NCI-H187 (cell line): ENCODE data around the gene DTWD1.
"Not testable (repeated sequence)": the region's sequence is repeated elsewhere in the genome, so short reads cannot be mapped to it uniquely, and the experiment has no call there.

Source experiments
- DNase-seq, 2 experiments: peaks; one replicate each; lab custom pipeline; 2025; lab: John Stamatoyannopoulos, UW

DTWD1 gene, protein sequence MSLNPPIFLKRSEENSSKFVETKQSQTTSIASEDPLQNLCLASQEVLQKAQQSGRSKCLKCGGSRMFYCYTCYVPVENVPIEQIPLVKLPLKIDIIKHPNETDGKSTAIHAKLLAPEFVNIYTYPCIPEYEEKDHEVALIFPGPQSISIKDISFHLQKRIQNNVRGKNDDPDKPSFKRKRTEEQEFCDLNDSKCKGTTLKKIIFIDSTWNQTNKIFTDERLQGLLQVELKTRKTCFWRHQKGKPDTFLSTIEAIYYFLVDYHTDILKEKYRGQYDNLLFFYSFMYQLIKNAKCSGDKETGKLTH

DNA sequence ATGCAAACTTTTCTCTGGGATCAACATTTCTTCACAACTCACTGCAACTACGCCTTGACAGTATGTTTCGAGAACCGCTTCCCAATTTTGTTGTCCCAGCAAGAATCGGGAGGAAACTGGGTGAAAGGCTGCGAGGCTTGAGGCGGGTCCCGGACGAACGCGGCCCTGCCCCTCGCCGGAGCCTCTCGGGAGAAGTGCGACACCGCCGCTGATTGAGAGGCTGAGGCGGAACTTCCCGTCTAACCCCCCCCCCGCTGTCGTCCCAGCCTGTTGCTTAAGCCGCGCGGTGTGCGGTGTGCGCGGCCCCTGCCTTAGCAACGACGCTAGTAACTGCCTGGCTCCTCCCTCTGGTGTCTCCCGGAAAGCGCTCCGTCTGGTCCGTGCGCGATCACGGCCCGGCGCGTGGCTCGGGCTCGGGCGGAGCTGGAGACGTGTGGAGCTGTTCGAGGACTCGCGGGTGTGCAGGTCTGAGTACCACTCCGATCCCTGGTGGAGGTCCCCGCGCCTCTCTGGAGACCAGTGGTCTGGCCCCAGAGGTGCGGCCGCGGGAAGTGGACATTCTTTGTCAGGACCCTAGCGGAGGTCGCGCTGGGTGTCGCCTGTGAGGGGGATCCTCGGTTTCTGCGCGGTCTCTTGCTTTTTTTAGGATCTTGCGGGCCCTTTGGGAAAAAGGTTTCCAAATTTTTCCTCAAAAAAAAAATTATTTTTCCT lies at the start of gene DTWD1, which contains the start of gene FAM227B:
DTWD1 (plus strand) TSS at position 391 of the 711 bp plus-strand sequence. CDS start 4,120 bp downstream, outside the sequence.
FAM227B (minus strand) TSS at position 161 of the 711 bp plus-strand sequence. CDS start 5,647 bp downstream, outside the sequence.
- peak; percentile 78 to 89 for DNase-seq

DNA sequence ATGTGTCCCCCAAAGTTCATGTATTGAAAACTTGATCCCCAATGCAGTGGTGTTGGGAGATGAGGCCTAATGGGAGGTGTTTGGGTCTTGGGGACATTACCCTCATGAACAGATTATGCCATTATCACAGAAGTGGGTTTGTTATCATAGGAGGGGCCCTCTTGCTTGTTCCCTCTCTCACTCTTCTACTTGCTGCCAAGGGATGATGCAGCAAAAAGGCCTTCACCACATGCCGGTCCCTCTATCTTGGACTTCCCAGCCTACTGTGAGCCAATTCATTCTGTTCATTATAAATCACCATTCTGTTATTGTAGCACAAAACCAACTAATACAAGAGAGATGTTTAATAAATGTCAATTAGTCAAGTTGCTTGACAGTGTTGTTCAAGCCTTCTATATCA lies 47.4 kb upstream of the DTWD1 start:
- no peak for DNase-seq

DNA sequence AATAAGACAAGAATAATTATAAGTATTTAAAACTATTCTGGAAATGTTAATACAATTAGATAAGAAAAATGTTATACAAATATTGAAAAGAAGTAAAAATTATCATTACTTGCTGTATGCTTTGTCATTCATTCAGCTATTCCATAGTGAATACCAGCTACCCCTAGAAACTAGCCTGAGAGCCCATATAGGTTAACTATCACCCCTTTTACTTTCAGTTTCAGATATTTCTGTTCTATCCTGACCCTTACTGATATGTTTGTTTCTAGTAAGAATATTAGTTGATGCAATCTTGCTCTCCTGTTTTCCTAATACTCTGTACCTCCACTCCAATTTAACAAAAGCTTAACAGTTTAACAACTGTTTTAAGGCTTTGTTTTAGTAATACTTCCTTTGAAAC lies 31.8 kb upstream of the DTWD1 start:
- no peak for DNase-seq

DNA sequence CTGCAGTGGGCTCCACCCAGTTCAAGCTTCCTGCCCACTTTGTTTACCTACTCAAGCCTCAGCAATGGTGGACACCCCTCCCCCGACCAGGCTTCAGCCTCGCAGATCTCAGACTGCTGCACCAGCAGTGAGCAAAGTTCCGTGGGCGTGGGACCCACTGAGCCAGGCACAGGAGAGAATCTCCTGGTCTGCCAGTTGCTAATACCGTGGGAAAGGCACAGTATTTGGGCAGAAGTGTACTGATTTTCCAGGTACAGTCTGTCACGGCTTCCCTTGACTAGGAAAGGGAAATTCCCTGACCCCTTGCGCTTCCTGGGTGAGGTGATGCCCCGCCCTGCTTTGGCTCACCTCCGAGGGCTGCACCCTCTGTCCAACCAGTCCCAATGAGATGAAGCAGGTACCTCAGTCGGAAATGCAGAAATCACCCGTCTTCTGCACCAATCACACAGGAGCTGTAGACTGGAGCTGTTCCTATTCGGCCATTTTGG lies 28.0 kb upstream of the DTWD1 start:
- DNase-seq: not testable (repeated sequence)

DNA sequence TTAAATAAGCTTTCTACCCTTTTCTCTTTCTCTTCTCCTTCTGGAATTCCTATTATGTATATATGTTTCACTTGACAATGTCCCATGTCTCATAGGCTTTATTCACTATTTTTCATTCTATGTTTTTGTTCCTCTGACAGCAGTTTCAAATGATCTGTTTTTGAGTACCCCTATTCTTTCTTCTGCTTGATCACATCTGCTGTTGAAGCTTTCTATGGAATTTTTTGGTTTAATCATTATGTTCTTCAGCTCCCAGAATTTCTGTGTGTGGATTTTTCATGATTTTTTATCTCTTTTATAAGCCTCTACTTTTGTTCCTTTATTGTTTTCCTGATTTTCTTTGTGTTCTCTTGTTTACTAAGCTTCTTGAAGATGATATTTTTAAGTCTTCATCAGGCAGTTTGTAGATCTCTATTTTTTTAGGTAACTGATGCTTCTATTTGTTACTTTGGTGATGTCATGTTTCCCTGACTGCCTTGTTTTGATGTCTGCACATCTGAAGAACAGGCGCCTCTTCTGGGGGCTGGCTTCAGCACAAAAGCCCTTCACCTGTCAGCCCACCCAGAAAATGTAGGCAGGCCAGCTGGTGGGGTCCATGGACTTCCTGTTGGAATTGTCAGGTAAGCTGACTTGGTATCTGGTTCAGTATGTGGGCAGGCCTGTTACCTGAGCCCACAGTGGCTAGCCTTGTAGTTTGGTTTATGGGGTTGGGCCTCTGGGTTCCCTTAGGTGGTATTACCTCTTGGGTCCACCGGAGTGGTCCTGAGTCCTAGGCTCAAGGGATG lies 16.0 kb upstream of the DTWD1 start:
- no peak for DNase-seq

DNA sequence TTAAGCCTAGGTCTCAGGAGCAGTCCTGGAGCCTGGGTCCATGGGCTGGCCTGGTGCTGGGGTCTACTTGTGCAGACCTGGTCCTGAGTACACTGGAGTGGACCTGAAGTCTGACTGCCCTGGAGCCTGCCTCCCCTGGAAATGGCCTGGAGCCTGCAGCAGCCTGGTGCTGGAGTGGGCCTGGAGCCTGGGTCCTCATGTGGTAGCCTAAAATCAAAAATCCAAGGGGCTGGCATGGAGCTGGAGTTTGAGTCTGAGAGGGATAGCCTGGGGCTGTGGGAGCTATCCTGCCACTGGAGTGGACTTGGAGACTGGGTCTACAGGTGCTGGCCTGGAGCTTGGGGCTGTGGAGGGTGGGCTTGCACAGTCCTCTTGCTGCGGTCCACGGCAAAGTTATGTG lies 15.3 kb upstream of the DTWD1 start:
- DNase-seq: no peak

DNA sequence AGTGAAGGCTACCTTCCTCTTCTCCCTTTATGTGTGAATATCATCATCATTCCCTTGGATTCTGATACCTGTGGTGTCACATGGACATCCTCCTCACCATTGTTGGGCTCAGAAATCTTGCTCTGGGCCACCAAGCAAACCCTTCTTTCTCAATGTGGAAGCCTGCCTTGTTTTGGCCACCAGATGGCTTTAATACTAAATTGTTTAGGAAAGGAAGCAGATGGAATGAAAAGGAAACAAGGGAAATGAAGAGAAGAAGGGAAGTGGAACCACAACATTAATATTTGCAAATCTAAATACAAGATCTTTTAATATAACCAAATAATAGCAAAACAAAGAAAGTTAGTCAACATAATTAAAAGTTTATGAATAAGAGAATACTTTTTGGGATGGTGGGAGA lies 14.3 kb upstream of the DTWD1 start:
- no peak for DNase-seq

DNA sequence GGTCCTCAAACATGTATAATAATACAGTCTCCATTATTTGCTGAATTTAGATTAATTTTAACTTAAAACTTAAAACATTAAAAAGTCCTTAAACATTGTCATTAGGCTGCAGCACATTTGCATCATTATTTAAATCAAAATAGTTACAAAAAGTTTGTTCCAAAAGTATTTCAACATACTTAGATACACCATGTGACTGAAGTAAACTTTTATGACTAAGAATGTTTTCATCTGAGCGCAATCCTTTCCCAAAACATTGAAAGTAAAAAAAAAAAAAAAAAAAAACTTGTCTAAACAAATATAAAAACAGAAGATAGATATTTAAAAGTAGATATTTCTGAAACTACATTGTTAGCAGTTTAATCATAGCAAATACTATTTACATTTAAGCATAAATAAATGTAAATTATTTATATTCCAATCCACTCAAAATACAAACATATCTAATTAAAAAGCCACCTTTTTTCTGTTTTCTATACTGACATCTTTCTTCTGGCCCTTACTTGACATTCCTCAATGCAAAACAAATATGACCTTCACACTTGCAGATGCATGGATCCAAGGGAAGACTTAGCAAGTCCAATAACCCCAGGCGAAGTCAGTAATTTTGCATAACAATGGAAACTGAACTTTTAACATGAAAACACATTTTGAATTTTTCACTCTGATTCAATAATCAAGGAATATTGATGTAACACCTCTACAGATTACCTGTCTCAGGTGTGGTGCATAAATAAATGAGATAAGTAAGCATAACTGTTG lies 10.5 kb upstream of the DTWD1 start:
- DNase-seq: no peak

DNA sequence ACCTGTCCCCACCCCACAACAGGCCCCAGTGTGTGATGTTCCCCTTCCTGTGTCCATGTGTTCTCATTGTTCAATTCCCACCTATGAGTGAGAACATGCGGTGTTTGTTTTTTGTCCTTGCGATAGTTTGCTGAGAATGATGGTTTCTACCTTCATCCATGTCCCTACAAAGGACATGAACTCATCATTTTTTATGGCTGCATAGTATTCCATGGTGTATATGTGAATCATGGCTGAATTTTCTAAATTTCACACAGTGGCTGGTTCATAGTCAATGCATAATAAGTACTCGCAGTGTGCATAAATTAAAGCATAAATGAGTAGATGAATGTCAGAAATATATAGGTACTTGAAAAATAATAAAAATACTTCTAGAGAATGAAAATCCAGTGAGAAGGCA lies 8.6 kb upstream of the DTWD1 start:
- not testable (repeated sequence) for DNase-seq

DNA sequence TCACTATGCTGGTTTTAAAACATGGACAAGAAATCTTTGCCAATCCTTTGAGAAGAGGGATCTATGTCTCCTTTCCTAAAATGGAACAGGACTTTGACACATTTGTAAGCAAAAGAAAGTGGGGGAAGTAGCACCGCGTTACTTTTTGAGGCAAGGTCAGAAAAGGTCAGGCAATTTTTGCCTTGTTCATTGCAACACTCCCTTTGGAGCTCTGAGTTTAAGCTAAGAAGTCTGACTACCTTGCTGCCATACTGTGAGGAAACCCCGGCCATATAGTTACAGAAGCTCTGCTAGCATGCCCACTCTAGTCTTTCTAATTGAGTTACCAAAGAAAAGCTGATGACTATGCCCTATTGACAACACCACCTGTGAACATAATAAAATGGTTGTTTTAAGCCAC lies 1.6 kb upstream of the DTWD1 start:
- no peak for DNase-seq

DNA sequence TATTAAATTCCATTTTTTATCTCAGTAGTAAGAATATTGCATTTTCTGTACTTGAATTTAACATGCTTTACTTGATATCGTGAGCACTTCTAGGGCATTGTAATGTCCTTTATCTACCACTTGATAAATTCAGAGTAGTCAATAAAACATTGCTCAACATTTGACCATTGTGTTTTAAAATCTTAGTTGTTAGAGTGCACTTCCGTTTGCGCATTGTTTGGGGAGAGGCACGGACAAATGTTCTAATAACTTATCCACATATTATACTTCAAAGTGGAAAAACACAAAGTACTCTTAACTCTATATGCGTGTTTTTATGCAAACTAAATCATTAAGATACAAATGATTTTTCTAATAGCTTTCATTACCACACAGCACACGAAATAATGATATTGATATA lies 649 bp upstream of the DTWD1 start:
- no peak for DNase-seq

DNA sequence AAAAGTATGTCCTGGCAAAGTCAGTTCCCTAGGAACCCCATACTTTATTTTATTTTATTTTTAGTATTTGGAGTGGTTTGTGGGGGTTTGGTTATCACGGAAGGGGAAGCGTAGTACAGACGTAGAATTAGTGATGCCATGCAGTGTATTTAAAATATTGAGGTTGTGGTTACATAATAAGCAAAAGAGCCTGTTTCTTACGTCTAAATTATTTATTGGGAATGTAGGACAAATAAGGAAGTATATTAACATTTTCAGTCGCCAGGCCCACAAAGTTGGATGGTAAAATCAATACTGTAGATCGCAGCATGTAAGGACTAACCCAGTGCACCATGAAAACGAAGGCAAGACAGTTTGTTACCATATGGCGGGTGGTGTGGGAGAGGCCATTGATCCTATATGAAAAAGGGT lies 558 bp downstream of the DTWD1 start:
- DNase-seq: no peak

DNA sequence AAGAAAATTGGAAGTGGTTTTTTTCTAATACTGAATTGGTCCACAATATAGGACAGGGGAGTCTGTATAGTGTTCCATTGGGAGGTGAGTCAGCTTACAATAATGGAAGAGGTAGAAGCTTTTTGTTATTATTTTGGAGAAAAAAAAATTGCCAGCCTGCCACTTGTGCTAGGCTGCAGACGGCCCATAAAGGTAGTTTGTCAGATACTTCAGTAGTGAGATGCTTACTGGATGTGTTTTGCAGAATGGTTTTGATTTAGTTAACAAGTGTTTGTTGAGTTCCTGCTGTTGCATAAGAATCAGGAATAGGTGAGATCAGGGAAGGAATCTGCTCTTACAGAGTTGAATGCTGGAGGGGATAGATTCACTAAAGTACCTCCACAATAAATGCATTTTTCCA lies 1.0 kb downstream of the DTWD1 start:
- DNase-seq: no peak

DNA sequence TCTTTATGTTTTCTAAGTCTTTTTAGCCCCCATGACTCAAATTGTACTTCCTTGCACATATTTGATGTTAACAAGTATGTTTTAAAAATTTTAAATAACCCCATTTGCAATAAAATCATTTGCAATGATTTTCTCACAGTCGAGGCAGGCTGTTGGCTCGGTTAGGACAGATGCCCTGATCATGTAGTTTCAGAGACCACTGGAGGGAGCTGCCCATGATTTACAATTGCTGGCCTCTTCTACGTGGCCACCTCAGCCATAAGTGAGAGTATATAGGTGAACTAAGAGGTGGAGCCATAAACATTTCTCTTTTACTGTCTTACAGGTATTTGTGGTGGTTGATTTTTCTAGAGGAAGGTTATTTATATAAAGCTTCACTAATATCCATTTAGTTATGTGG lies 1.7 kb downstream of the DTWD1 start:
- DNase-seq: no peak

DNA sequence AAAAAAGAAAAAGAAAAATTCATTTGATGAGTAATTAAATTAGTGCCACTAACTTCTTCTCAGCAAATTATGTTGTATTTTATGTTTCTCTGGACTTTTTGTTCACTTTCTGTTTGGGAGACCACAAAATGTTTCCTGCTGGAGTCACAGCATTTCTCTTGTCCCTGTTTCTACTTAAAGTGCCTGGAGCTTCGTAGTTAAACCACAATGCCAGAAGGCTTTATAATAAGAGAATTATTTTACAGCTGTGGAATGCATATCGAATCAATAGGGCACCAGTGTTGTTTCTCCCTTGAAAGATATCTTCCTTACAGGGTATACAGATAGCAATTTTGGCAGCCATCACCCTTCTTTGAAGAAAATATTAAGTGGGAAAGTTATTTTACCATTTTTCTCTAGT lies 3.2 kb downstream of the DTWD1 start:
- DNase-seq: no peak

DNA sequence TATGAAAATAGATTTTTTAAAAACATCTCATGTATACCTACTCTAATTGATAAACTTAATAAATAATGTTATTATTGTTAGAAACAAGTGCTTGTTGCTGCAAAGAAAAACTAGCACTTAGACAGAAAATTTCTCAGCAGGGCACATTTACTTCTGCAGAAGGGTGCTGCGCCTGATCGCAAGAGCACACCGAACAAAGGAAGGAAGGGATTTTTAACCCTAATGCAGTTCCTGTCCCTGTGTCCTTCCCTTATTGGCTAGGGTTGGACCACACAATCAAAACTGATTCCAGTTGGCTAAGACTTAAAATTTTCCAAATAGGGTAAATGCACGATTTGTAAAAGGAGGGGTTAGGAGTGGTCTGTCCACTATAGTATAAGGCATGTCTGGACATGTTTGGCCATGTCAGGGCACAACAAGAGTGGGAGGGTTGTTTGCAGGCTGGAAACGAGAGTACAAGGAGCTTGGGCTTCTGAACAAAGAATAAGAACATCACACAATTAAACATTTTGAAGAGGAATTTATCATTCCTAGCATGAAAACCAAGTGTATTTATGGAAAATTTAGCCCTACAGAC lies 4.7 kb downstream of the DTWD1 start:
- DNase-seq: no peak

DNA sequence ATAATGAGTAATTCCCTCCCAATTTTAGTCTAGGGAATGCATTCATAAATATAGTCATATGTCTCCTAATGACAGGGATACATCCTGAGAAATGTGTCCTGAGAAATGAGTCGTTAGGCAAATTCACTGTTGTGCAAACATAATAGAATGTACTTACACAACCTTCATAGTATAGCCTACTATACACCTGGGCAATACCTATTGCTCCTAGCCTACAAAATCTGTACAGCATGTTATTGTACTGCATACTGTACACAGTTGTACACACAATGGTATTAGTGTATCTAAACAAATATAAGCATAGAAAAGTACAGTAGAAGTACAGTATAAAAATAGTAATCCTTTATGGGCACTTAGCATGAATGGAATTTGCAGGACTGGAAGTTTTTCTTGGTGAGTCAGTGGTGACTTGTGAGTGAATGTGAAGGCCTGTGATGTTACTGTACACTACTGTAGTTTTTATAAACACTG lies 6.6 kb downstream of the DTWD1 start:
- no peak for DNase-seq

DNA sequence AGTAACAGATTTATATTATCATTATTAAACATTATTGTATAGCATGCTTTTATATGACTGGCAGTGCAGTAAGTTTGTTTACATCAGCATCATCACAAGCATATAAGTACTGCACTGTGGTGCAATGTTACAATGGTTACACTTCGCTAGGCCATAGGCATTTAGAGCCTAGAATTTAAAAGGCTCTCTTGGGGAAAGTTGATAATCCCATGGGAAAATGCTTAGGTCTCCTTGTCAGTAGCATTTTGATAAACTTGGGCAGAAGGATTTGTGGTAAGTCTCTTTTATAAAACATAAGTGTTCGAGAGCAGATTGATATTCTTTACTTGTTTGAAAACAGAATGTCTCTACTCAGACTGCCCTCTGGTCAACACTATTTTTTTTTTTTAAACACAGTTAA lies 7.5 kb downstream of the DTWD1 start:
- DNase-seq: no peak

DNA sequence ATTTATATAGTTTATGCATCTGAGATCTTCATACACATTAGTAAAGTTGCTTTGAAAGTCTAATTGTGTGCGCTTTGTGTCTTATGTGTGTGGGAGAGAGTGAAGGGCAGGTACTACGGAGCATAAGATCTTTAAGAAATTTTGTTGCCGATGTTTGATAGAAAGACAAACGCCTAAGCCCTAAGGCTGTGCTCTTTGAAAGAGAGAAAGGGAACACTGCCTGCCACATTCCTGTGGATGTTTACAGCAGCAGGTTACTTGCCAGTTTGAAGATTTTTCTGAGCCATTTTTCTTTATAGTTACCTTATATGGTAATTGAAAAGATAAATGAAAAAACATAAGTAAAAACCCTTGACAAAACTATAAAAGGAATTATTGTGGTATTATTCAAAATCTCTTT lies 17.0 kb downstream of the DTWD1 start:
- no peak for DNase-seq

DNA sequence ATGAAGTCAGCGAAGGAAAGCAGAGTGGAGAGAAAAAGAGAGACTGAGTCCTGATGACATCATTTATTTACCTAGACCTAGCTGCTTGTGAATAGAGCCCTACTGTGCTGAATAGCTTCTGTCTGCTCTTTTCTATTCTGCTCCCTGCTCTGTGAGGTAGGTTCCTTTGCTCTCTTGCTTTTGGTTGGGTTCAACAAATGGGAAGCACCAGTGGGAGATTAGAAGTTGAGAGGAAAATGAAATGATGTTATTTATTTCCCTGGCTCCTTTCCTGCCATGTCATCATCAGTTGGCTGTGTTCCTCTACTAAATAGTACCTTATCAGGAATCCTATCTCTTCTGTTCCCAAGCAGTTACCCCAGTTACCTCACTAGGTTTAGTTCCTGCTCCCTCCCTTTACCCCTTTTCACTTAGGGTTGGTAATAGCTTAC lies 23.5 kb downstream of the DTWD1 start:
- DNase-seq: no peak

DNA sequence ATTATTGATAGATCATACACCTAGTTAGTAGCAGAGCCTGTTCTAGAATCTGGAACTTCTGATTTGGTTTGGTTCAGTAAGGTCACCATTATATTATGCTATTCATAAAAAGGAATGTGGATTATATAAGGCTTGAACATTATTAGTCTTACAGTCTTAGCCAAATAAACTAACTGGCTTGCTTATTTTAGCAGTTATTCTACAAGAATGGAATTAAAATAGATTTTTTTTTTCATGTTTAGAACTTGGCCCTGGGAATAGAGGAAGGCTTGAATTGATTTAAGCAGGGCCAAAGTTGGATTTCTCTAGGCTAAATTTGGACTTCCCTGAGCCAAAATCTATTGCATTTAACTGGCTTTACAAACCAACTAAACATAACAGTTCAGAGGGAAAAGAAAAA lies 24.4 kb downstream of the DTWD1 start:
- no peak for DNase-seq
